Measurements from ENCODE around the gene F10.

Gene F10

GRCh38 chr13:113138792-113139551 is 16.4 kb downstream of the F10 start:
- DNase-seq (ENCODE audit: low spot score) = peak; percentile 30

GRCh38 chr13:113139577-113139976 is 17.0 kb downstream of the F10 start:
- peak; percentile 8 for DNase-seq (ENCODE audit: low spot score)

GRCh38 chr13:113140677-113141600 is 18.3 kb downstream of the F10 start:
- peak; percentile 36 for DNase-seq (ENCODE audit: low spot score)

GRCh38 chr13:113141601-113141970 is 19.0 kb downstream of the F10 start:
- peak; percentile 41 for DNase-seq (ENCODE audit: low spot score)

GRCh38 chr13:113142876-113143275 is 20.3 kb downstream of the F10 start:
- DNase-seq (ENCODE audit: low spot score) = peak; percentile 33

- peak; percentile 43 for DNase-seq (ENCODE audit: low spot score)
These were observed 21.1 kb downstream of the F10 start for GRCh38 chr13:113143466-113144254.

- DNase-seq (ENCODE audit: low spot score) = no peak
These were observed 21.6 kb downstream of the F10 start for GRCh38 chr13:113144255-113144629.

GRCh38 chr13:113145496-113145895 is 22.9 kb downstream of the F10 start:
- DNase-seq (ENCODE audit: low spot score) = peak; percentile 16

GRCh38 chr13:113145911-113146598 is 23.5 kb downstream of the F10 start:
- peak; percentile 24 for DNase-seq (ENCODE audit: low spot score)

- peak; percentile 32 for DNase-seq (ENCODE audit: low spot score)
These were observed 24.2 kb downstream of the F10 start for GRCh38 chr13:113146750-113147149.

- no peak for DNase-seq (ENCODE audit: low spot score)
These were observed 24.6 kb downstream of the F10 start for GRCh38 chr13:113147206-113147605.

- DNase-seq (ENCODE audit: low spot score) = peak; percentile 37
These were observed 25.8 kb downstream of the F10 start for GRCh38 chr13:113148407-113148806.

- peak; percentile 41 for DNase-seq (ENCODE audit: low spot score)
These were observed 26.4 kb downstream of the F10 start for GRCh38 chr13:113148940-113149503.

GRCh38 chr13:113149711-113150549 is 27.3 kb downstream of the F10 start:
- DNase-seq (ENCODE audit: low spot score) = peak; percentile 45

- DNase-seq (ENCODE audit: low spot score) = peak; percentile 42
These were observed 28.2 kb downstream of the F10 start for GRCh38 chr13:113150550-113151365.

- peak; percentile 54 for DNase-seq (ENCODE audit: low spot score)
These were observed 29.4 kb downstream of the F10 start for GRCh38 chr13:113151745-113152690.

GRCh38 chr13:113152691-113152983 is 30.0 kb downstream of the F10 start:
- DNase-seq (ENCODE audit: low spot score) = no peak

GRCh38 chr13:113152984-113153809 is 30.6 kb downstream of the F10 start:
- DNase-seq (ENCODE audit: low spot score) = peak; percentile 79
